CD4-positive, alpha-beta T cell (primary cell): ENCODE results near the gene TRNAU1AP. TPM values are rescaled to one million over a fixed set of nuclear protein-coding genes. Genes with fewer than 3 reads are reported as not detected.
"Not testable (repeated sequence)": the region's sequence is repeated elsewhere in the genome, so short reads cannot be mapped to it uniquely, and the experiment has no call there.

Experiments
- ATAC-seq: fragments of 200-7000 bp; cut with Tn5 transposase; one replicate; pipeline ENCODE4 v1.10.0; 2022; ENCODE audit warnings: mild to moderate bottlenecking; ENCODE audit not compliant: poor library complexity
- CTCF ChIA-PET: fragments of 350-600 bp; sonication (Branson Sonifier 250); formaldehyde crosslinking; loops from one replicate; lab custom pipeline; 2021; ENCODE audit warnings: antibody characterized with exemption, inconsistent platforms; lab: Charles Lee
- POLR2A ChIA-PET: fragments of 350-600 bp; sonication (Branson Sonifier 250); formaldehyde crosslinking; loops from one replicate; lab custom pipeline; 2021; ENCODE audit warnings: antibody characterized with exemption, inconsistent platforms; lab: Charles Lee
- DNase-seq, 14 experiments: peaks; one replicate each; pipeline ENCODE4 v3.0.0-alpha.2; 2013 to 2020; ENCODE audit warnings: mixed read lengths in 2 of 14
- H3K27ac ChIP-seq, 2 donors: one replicate each; pipeline versions ENCODE4 v1.5.1 to v1.7.0; 2013; ENCODE audit warnings: low read length in 2 of 2, low read depth in 1 of 2, mild to moderate bottlenecking in 1 of 2
- H3K27me3 ChIP-seq, 2 experiments: 1 replicate in 1 of 2; 2 replicates in 1 of 2; pipeline versions ENCODE4 v1.6.1 to v1.7.0; 2013; ENCODE audit warnings: low read length in 2 of 2, control low read depth in 1 of 2, mild to moderate bottlenecking in 1 of 2, moderate library complexity in 1 of 2; ENCODE audit not compliant: insufficient read depth in 2 of 2, control insufficient read depth in 1 of 2
- H3K36me3 ChIP-seq: one replicate; pipeline ENCODE4 v1.6.1; 2013; ENCODE audit warnings: low read length, control low read depth; ENCODE audit not compliant: insufficient read depth
- H3K4me1 ChIP-seq: one replicate; pipeline ENCODE4 v1.6.1; 2013; ENCODE audit warnings: low read length, control low read depth; ENCODE audit not compliant: insufficient read depth
- H3K4me3 ChIP-seq: one replicate; pipeline ENCODE4 v1.5.1; 2013; ENCODE audit warnings: mild to moderate bottlenecking, low read length, moderate library complexity
- H3K9me3 ChIP-seq, 2 experiments: 1 replicate in 1 of 2; 2 replicates in 1 of 2; pipeline versions ENCODE4 v1.6.1 to v1.7.0; 2013; ENCODE audit warnings: low read length in 2 of 2, mild to moderate bottlenecking in 2 of 2, control low read depth in 1 of 2, moderate library complexity in 1 of 2; ENCODE audit not compliant: control insufficient read depth in 1 of 2, insufficient read depth in 1 of 2
- H3K27ac Mint-ChIP-seq: one replicate; pipeline ENCODE4 v1.8.0; 2020; ENCODE audit warnings: mixed read lengths
- H3K27me3 Mint-ChIP-seq: one replicate; pipeline ENCODE4 v1.8.0; 2021; ENCODE audit warnings: mixed read lengths
- H3K36me3 Mint-ChIP-seq: one replicate; pipeline ENCODE4 v1.8.0; 2021; ENCODE audit warnings: low read depth, mixed read lengths
- H3K4me1 Mint-ChIP-seq: one replicate; pipeline ENCODE4 v1.8.0; 2021; ENCODE audit warnings: low read depth, mixed read lengths
- H3K4me3 Mint-ChIP-seq: one replicate; pipeline ENCODE4 v1.8.0; 2020; ENCODE audit warnings: mild to moderate bottlenecking, mixed read lengths
- H3K9me3 Mint-ChIP-seq: one replicate; pipeline ENCODE4 v1.8.0; 2020; ENCODE audit warnings: mixed read lengths
- CTCF ChIP-seq: fragments of 200-600 bp; IDR thresholded peaks from one replicate; pipeline ENCODE4 v1.8.0; 2022; ENCODE audit warnings: antibody characterized with exemption, mild to moderate bottlenecking
- intact Hi-C, 2 experiments: fragments of 100-400 bp; cut with DNase I in 1 of 2; cut with micrococcal nuclease in 1 of 2; formaldehyde crosslinking; loops; one replicate each; pipeline versions ENCODE4 v1.15.1 to v1.9.0; 2023 to 2025; cut with DNase I, micrococcal nuclease
- total RNA-seq, 174 experiments: library from RNA in 2 of 174; stranded (reverse) in 2 of 174; gene quantifications; one replicate each; pipeline ENCODE4 v1.2.3 and lab custom pipeline; 2021 to 2026

TRNAU1AP gene
- total RNA-seq, 2 experiments from 2014 or later: 21.4 to 24.2 TPM

- Histone ChIP-seq H3K4me1 (no peaks in the 10 kb centered on the region), H3K4me3 (no peak overlapping the region), H3K27me3 (no peaks in the 10 kb centered on the region), H3K9me3 (no peaks in the 10 kb centered on the region), H3K36me3 (peaks cover 70% of the 10 kb centered on the region), H3K27ac (no peak overlapping the region)
- ChIA-PET POLR2A (interaction anchor here (0.9 kb wide), 1 partner anchor 15 kb away, joined by 3 read pairs; no protein-coding TSS in a partner anchor), CTCF (no interaction called here)
- H3K9me3 Mint-ChIP-seq: no peaks in the 10 kb centered on the region
- ATAC-seq: no peak
- no peak for DNase-seq
- no peak for TF ChIP-seq CTCF
- H3K4me3 Mint-ChIP-seq: no peak overlapping the region
- no peaks in the 10 kb centered on the region for H3K27me3 Mint-ChIP-seq
- H3K4me1 Mint-ChIP-seq: no peaks in the 10 kb centered on the region
- intact Hi-C loops: no loop called here
- no peak overlapping the region for H3K27ac Mint-ChIP-seq
- H3K36me3 Mint-ChIP-seq: peaks cover 70% of the 10 kb centered on the region
Measured at GRCh38 chr1:28565726-28566125, 12.8 kb downstream of the TRNAU1AP start.

- DNase-seq: no peak
- Histone ChIP-seq H3K9me3 (no peaks in the 10 kb centered on the region), H3K27ac (no peak overlapping the region), H3K36me3 (peaks cover 70% of the 10 kb centered on the region), H3K27me3 (no peaks in the 10 kb centered on the region), H3K4me3 (no peak overlapping the region), H3K4me1 (no peaks in the 10 kb centered on the region)
- Mint-ChIP-seq H3K36me3 (peaks cover 70% of the 10 kb centered on the region), H3K27ac (no peak overlapping the region), H3K9me3 (no peaks in the 10 kb centered on the region), H3K27me3 (no peaks in the 10 kb centered on the region), H3K4me1 (no peaks in the 10 kb centered on the region), H3K4me3 (no peak overlapping the region)
- TF ChIP-seq CTCF: no peak
- no peak for ATAC-seq
- ChIA-PET CTCF (interaction anchor here (1.0 kb wide), 1 partner anchor 14 kb away, joined by 3 read pairs; no protein-coding TSS in a partner anchor), POLR2A (interaction anchor here (1.0 kb wide), 1 partner anchor 14 kb away, joined by 3 read pairs; no protein-coding TSS in a partner anchor)
- intact Hi-C loops: no loop called here
Measured at GRCh38 chr1:28566931-28567330, 14.0 kb downstream of the TRNAU1AP start.

GRCh38 chr1:28571911-28572310 is 19.0 kb downstream of the TRNAU1AP start:
- H3K4me3 Mint-ChIP-seq: no peak overlapping the region
- no peaks in the 10 kb centered on the region for H3K27me3 Mint-ChIP-seq
- Histone ChIP-seq H3K4me3 (no peak overlapping the region), H3K27me3 (no peaks in the 10 kb centered on the region), H3K27ac (no peak overlapping the region), H3K4me1 (no peaks in the 10 kb centered on the region), H3K9me3 (no peaks in the 10 kb centered on the region), H3K36me3 (peaks cover 58% of the 10 kb centered on the region)
- DNase-seq: no peak
- POLR2A ChIA-PET: interaction anchor here (4.3 kb wide), 1 partner anchor 9 kb away, joined by 23 read pairs; no protein-coding TSS in a partner anchor
- H3K36me3 Mint-ChIP-seq: peaks cover 58% of the 10 kb centered on the region
- intact Hi-C loops: no loop called here
- H3K4me1 Mint-ChIP-seq: no peaks in the 10 kb centered on the region
- TF ChIP-seq CTCF: no peak
- H3K27ac Mint-ChIP-seq: no peak overlapping the region
- CTCF ChIA-PET: interaction anchor here (0.6 to 1.1 kb wide), 2 partner anchors 9 to 84 kb away, joined by 3 read pairs; no protein-coding TSS in a partner anchor
- ATAC-seq: no peak
- no peaks in the 10 kb centered on the region for H3K9me3 Mint-ChIP-seq

GRCh38 chr1:28572891-28573290 is 20.0 kb downstream of the TRNAU1AP start:
- H3K27ac ChIP-seq, H3K9me3 ChIP-seq, CTCF ChIA-PET, H3K27me3 Mint-ChIP-seq, H3K27ac Mint-ChIP-seq, H3K9me3 Mint-ChIP-seq, H3K4me3 ChIP-seq, H3K4me3 Mint-ChIP-seq, H3K4me1 Mint-ChIP-seq, H3K4me1 ChIP-seq, intact Hi-C loops, H3K27me3 ChIP-seq, DNase-seq, ATAC-seq: not testable (repeated sequence)
- POLR2A ChIA-PET: interaction anchor here (4.3 kb wide), 1 partner anchor 8 kb away, joined by 23 read pairs; no protein-coding TSS in a partner anchor
- H3K36me3 ChIP-seq: peaks cover 60% of the 10 kb centered on the region
- peaks cover 58% of the 10 kb centered on the region for H3K36me3 Mint-ChIP-seq
